Measurements from ENCODE around the gene FAM20A.

- TF ChIP-seq CTCF (IDR thresholded peaks at IDR 0.05), result no peak
- no peak for TF ChIP-seq POLR2A (IDR thresholded peaks at IDR 0.05)
- TF ChIP-seq POLR2AphosphoS5 (IDR thresholded peaks at IDR 0.05), result no peak
- TF ChIP-seq EP300 (IDR thresholded peaks at IDR 0.05), result no peak
Measured at GRCh38 chr17:68501074-68501473, 100.1 kb downstream of the FAM20A start.
